H1 (cell line): Measurements from ENCODE around the gene CAB39L. TPM values are rescaled to one million over a fixed set of nuclear protein-coding genes. Genes with fewer than 3 reads are reported as not detected.

Experiments used
- BACH1 ChIP-seq: IDR thresholded peaks from 2 replicates; pipeline ENCODE4 v1.6.1; 2012; ENCODE audit warnings: low read length, improper control_type of control experiment
- CHD7 ChIP-seq: fragments of 300-600 bp; sonication (generic); IDR thresholded peaks from 2 replicates; pipeline ENCODE4 v1.7.1; 2012; ENCODE audit warnings: low read length, moderate library complexity, mild to moderate bottlenecking, inconsistent platforms; ENCODE audit not compliant: insufficient replicate concordance
- KDM5A ChIP-seq: fragments of 200-600 bp; IDR thresholded peaks from 2 replicates; pipeline ENCODE4 v1.7.1; 2012; ENCODE audit warnings: mild to moderate bottlenecking, low read length, inconsistent platforms, mixed read lengths
- MAFK ChIP-seq: IDR thresholded peaks from 2 replicates; pipeline ENCODE4 v1.6.1; 2012; ENCODE audit warnings: low read depth, mild to moderate bottlenecking, improper control_type of control experiment, low read length
- RXRA ChIP-seq: IDR thresholded peaks from 2 replicates; pipeline ENCODE4 v1.6.1; 2011; ENCODE audit warnings: low read depth, mild to moderate bottlenecking, low read length, moderate library complexity; ENCODE audit not compliant: insufficient read depth
- polyA plus RNA-seq, 7 experiments: library from polyadenylated mRNA; depleted of rRNA in 3 of 7; stranded (reverse) in 5 of 7; unstranded in 2 of 7; fragments of >200 nt in 5 of 7; fragments of 200-250 nt in 2 of 7; gene quantifications; 1 replicate in 5 of 7; 2 replicates in 1 of 7; 4 replicates in 1 of 7; pipeline versions ENCODE4 v1.2.1 to v1.2.3, GENCODE V29; 2011 to 2013; ENCODE audit warnings: missing spikeins in 2 of 7, mixed read lengths in 2 of 7
- total RNA-seq: library from RNA; stranded (reverse); fragmentation: NEBNext Ultra II Directional; extraction: Animal tissue kit (Norgen Biotek cat#: 25700); gene quantifications from 2 replicates; pipeline ENCODE4 v1.2.1, GENCODE V29; 2021

CAB39L gene
- total and polyA plus RNA-seq, 2 of the 8 experiments (the other 6 are each of a cell fraction or from before 2014, with no cell fraction given) = 2.5 to 4.8 TPM

GRCh38 chr13:49407068-49407467 lies 36.8 kb downstream of the CAB39L start (continued):
- TF ChIP-seq MAFK (no peak), RXRA (no peak), CHD7 (no peak), KDM5A (no peak), BACH1 (no peak)
